K562 (cell line): ENCODE measurements around the gene TRIM33. TPM values are rescaled to one million over a fixed set of nuclear protein-coding genes. Genes with fewer than 3 reads are reported as not detected.
A peak's percentile ranks its signal among the peaks of the same experiment; 100 is the strongest.

Source experiments
- ARHGAP35 ChIP-seq: fragments of 450-650 bp; IDR thresholded peaks from 2 replicates; pipeline ENCODE4 v1.6.1; 2018; ENCODE audit not compliant: partially characterized antibody
- C11orf30 ChIP-seq: fragments of 450-650 bp; IDR thresholded peaks from 2 replicates; pipeline ENCODE4 v1.6.1; 2016; ENCODE audit warnings: low read depth, mild to moderate bottlenecking
- CGGBP1 ChIP-seq: fragments of 250-450 bp; sonication (Bioruptor Pico); IDR thresholded peaks from 2 replicates; pipeline ENCODE4 v1.9.0; 2021; ENCODE audit warnings: mild to moderate bottlenecking
- CREBBP ChIP-seq: IDR thresholded peaks from one replicate; pipeline ENCODE4 v1.6.1; 2012; ENCODE audit warnings: low read depth, mild to moderate bottlenecking, control low read depth, inconsistent platforms, low read length
- DNMT1 ChIP-seq: fragments of 450-650 bp; IDR thresholded peaks from 2 replicates; pipeline ENCODE4 v1.6.1; 2016; ENCODE audit warnings: antibody characterized with exemption, mild to moderate bottlenecking
- E2F3 ChIP-seq: fragments of 250-450 bp; sonication (Bioruptor Pico); IDR thresholded peaks from 2 replicates; pipeline ENCODE4 v1.4.0; 2020; ENCODE audit warnings: mild to moderate bottlenecking
- ELF1 ChIP-seq: fragments of 200-800 bp; sonication (Bioruptor generic); IDR thresholded peaks from 2 replicates; pipeline ENCODE4 v1.6.1; 2016; ENCODE audit warnings: missing genetic modification characterization, missing compliant biosample characterization
- EP300 ChIP-seq: IDR thresholded peaks from 2 replicates; pipeline ENCODE4 v1.6.1; 2012; ENCODE audit warnings: low read length, improper control_type of control experiment
- FOXM1 ChIP-seq, 2 experiments: fragments of 450-650 bp in 1 of 2; sonication (generic) in 1 of 2; formaldehyde crosslinking in 1 of 2; IDR thresholded peaks; 2 replicates each; pipeline versions ENCODE4 v1.6.1 to v1.9.0; 2017 to 2022; ENCODE audit warnings: low read depth in 2 of 2, mild to moderate bottlenecking in 2 of 2, missing genetic modification reagents in 1 of 2, moderate library complexity in 1 of 2
- NFIC ChIP-seq: fragments of 450-650 bp; IDR thresholded peaks from 2 replicates; pipeline ENCODE4 v1.6.1; 2017; ENCODE audit warnings: mild to moderate bottlenecking, inconsistent platforms
- PCBP2 ChIP-seq: fragments of 200-400 bp; formaldehyde crosslinking; IDR thresholded peaks from 2 replicates; pipeline ENCODE4 v1.6.1; 2018; ENCODE audit warnings: low read length, low read depth, mild to moderate bottlenecking, moderate library complexity; ENCODE audit not compliant: poor library complexity, severe bottlenecking
- PTBP1 ChIP-seq: fragments of 200-400 bp; formaldehyde crosslinking; IDR thresholded peaks from 2 replicates; pipeline ENCODE4 v1.6.1; 2017; ENCODE audit warnings: low read depth, low read length
- RBM39 ChIP-seq: fragments of 200-400 bp; formaldehyde crosslinking; optimal IDR thresholded peaks from 2 replicates; pipeline ENCODE3; 2018; ENCODE audit warnings: low read depth, low read length
- SREBF2 ChIP-seq: sonication (generic); formaldehyde crosslinking; IDR thresholded peaks from 2 replicates; pipeline ENCODE4 v1.4.0; 2020; ENCODE audit warnings: mild to moderate bottlenecking, missing genetic modification reagents
- TCF15 ChIP-seq: fragments of 250-450 bp; sonication (Bioruptor Pico); IDR thresholded peaks from 2 replicates; pipeline ENCODE4 v1.8.0; 2022; ENCODE audit warnings: moderate library complexity, mild to moderate bottlenecking, inconsistent platforms
- ZC3H8 ChIP-seq: fragments of 450-650 bp; IDR thresholded peaks from 2 replicates; pipeline ENCODE4 v1.6.1; 2017
- ZNF23 ChIP-seq: fragments of 250-450 bp; sonication (Bioruptor Pico); IDR thresholded peaks from 2 replicates; pipeline ENCODE4 v1.4.0; 2020; ENCODE audit warnings: mild to moderate bottlenecking
- ZNF3 ChIP-seq: fragments of 250-450 bp; sonication (Bioruptor Pico); IDR thresholded peaks from 2 replicates; pipeline ENCODE4 v1.5.0; 2021; ENCODE audit warnings: mild to moderate bottlenecking, moderate library complexity
- ZNF431 ChIP-seq: sonication (generic); formaldehyde crosslinking; IDR thresholded peaks from 2 replicates; pipeline ENCODE4 v1.8.0; 2022; ENCODE audit warnings: mild to moderate bottlenecking, missing genetic modification reagents
- ZNF512 ChIP-seq: IDR thresholded peaks from 2 replicates; pipeline ENCODE4 v1.6.1; 2016; ENCODE audit warnings: missing genetic modification characterization, missing compliant biosample characterization
- ZNF778 ChIP-seq: fragments of 450-650 bp; formaldehyde crosslinking; IDR thresholded peaks from 2 replicates; pipeline ENCODE4 v1.4.0; 2020; ENCODE audit warnings: mild to moderate bottlenecking, moderate library complexity
- polyA plus RNA-seq, 8 experiments: library from polyadenylated mRNA; depleted of rRNA in 4 of 8; stranded (reverse) in 5 of 8; unstranded in 3 of 8; fragments of >200 nt; fragmentation: Nextera tagmentation in 2 of 8; fragmentation: Illumina TruSeq in 1 of 8; extraction: Ambion mirVana in 2 of 8; extraction: Trizol in 1 of 8; gene quantifications; 2 replicates each; pipeline versions ENCODE4 v1.2.1 to v1.2.3, GENCODE V29; 2011 to 2014; ENCODE audit warnings: inconsistent platforms in 1 of 8, missing spikeins in 1 of 8
- total RNA-seq, 7 experiments: library from RNA; depleted of rRNA in 6 of 7; stranded (reverse); fragments of >200 nt in 6 of 7; fragmentation: Illumina TruSeq in 2 of 7; extraction: Trizol in 2 of 7; gene quantifications; 2 replicates each; pipeline versions ENCODE4 v1.2.1 to v1.2.3, GENCODE V29; 2011 to 2021; ENCODE audit warnings: low replicate concordance in 1 of 7
- TF ChIP-seq, protein P1 (sequence below): sonication (generic); formaldehyde crosslinking; IDR thresholded peaks from 2 replicates; pipeline ENCODE4 v1.8.1; 2023; ENCODE audit warnings: missing genetic modification reagents, mild to moderate bottlenecking, borderline replicate concordance
- TF ChIP-seq, protein P2 (sequence below): fragments of 250-450 bp; sonication (Bioruptor Pico); IDR thresholded peaks from 2 replicates; pipeline ENCODE4 v1.6.1; 2021; ENCODE audit warnings: mild to moderate bottlenecking

The TRIM33 gene
- total and polyA plus RNA-seq, 9 of the 15 experiments (the other 6 are each of a cell fraction or from before 2014, with no cell fraction given): 9.3 to 58.4 (median 40.2) TPM

DNA sequence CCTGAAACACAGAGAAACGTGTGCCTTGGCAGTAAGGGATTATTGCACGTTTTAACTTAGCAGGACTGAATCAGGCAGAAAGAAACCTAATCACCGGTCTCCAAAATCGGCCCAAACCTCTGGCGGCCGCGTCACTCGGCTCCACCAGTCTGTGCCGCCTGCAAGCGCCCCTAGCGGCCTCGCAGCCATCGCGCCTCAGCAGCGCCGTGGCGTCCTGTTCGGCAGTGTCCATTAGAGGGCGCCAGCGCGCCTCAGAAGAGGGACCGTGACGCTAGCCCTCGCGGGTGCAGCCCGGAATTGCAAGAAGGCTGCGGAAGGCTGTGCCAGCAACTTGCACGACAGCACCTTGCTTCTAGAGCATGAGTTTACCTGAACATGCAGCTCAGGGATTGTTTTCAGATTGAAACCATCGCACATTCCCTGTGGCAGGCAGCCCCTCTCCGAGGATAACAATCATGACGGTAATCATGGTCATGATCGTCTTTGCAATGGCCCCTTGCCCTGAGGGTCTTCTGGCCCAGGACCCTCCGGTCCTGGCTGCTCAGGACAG is 164.4 kb downstream of the TRIM33 start (continued):
- TF ChIP-seq, protein P1, sequence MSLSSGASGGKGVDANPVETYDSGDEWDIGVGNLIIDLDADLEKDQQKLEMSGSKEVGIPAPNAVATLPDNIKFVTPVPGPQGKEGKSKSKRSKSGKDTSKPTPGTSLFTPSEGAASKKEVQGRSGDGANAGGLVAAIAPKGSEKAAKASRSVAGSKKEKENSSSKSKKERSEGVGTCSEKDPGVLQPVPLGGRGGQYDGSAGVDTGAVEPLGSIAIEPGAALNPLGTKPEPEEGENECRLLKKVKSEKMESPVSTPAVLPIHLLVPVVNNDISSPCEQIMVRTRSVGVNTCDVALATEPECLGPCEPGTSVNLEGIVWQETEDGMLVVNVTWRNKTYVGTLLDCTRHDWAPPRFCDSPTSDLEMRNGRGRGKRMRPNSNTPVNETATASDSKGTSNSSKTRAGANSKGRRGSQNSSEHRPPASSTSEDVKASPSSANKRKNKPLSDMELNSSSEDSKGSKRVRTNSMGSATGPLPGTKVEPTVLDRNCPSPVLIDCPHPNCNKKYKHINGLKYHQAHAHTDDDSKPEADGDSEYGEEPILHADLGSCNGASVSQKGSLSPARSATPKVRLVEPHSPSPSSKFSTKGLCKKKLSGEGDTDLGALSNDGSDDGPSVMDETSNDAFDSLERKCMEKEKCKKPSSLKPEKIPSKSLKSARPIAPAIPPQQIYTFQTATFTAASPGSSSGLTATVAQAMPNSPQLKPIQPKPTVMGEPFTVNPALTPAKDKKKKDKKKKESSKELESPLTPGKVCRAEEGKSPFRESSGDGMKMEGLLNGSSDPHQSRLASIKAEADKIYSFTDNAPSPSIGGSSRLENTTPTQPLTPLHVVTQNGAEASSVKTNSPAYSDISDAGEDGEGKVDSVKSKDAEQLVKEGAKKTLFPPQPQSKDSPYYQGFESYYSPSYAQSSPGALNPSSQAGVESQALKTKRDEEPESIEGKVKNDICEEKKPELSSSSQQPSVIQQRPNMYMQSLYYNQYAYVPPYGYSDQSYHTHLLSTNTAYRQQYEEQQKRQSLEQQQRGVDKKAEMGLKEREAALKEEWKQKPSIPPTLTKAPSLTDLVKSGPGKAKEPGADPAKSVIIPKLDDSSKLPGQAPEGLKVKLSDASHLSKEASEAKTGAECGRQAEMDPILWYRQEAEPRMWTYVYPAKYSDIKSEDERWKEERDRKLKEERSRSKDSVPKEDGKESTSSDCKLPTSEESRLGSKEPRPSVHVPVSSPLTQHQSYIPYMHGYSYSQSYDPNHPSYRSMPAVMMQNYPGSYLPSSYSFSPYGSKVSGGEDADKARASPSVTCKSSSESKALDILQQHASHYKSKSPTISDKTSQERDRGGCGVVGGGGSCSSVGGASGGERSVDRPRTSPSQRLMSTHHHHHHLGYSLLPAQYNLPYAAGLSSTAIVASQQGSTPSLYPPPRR (CRISPR knock-in tag): no peak
- TF ChIP-seq, protein P2, sequence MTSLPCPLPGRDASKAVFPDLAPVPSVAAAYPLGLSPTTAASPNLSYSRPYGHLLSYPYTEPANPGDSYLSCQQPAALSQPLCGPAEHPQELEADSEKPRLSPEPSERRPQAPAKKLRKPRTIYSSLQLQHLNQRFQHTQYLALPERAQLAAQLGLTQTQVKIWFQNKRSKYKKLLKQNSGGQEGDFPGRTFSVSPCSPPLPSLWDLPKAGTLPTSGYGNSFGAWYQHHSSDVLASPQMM: no peak
- TF ChIP-seq ZNF512 (tag) (no peak), ZNF431 (CRISPR knock-in tag) (no peak), CGGBP1 (CRISPR knock-in tag) (peak; percentile 84; the same call in 1 of the 2 replicates), ELF1 (tag) (no peak), E2F3 (0 out of 2 replicates have a peak, but pooled peaks have one; percentile 52), C11orf30 (0 out of 2 replicates have a peak, but pooled peaks have one; percentile 33), ZNF778 (CRISPR knock-in tag) (no peak), ZNF3 (CRISPR knock-in tag) (no peak), PCBP2 (no peak), ZC3H8 (no peak), ARHGAP35 (no peak), FOXM1 (IDR thresholded peaks at IDR 0.05; ENCODE audit: low read depth) (no peak), FOXM1 (CRISPR knock-in tag; IDR thresholded peaks at IDR 0.05; ENCODE audit: low read depth) (no peak), ZNF23 (no peak), SREBF2 (CRISPR knock-in tag) (no peak), DNMT1 (no peak), PTBP1 (no peak), CREBBP (no peak), TCF15 (CRISPR knock-in tag) (0 out of 2 replicates have a peak, but pooled peaks have one; percentile 16), NFIC (peak; percentile 44; the same call in 1 of the 2 replicates), EP300 (peak; percentile 50), RBM39 (no peak)
